Subcutaneous adipose tissue (tissue), 4 donors: Measurements from ENCODE around the gene HTR2A. TPM values are rescaled to one million over a fixed set of nuclear protein-coding genes. Genes with fewer than 3 reads are reported as not detected.

Experiments used
- CTCF ChIP-seq: fragments of 450-650 bp; IDR thresholded peaks from one replicate; pipeline ENCODE4 v1.5.1; 2016; ENCODE audit warnings: low read depth, mild to moderate bottlenecking, control low read depth, antibody characterized with exemption, moderate library complexity
- total RNA-seq, 4 donors: library from RNA; depleted of rRNA; stranded (reverse); fragments of >200 nt; gene quantifications; one replicate each; pipeline ENCODE4 v1.1.0, GENCODE V29; 2016

The HTR2A gene
- total RNA-seq, 4 donors from 2014 or later, result 0.16 to 2.4 (median 0.66) TPM; not detected in 1

GRCh38 chr13:46782066-46782465, 114.8 kb downstream of the HTR2A start:
- no peak for TF ChIP-seq CTCF

Other genes starting within 250 kb of the HTR2A start
- gene ESD, start 99.9 kb downstream of the HTR2A start, total RNA-seq, result 100 to 1,000 TPM; 105 to 187 (median 146) TPM